GM12801 (cell line): ENCODE measurements around the gene SERINC5.

Source experiments
- CTCF ChIP-seq: IDR thresholded peaks from one replicate; pipeline ENCODE4 v1.5.1; 2011; ENCODE audit warnings: control low read depth; ENCODE audit not compliant: insufficient read length; ENCODE audit errors: extremely low read depth

Gene SERINC5

GRCh38 chr5:80250801-80251200 is 5.0 kb downstream of the SERINC5 start:
- no peak for TF ChIP-seq CTCF

DNA sequence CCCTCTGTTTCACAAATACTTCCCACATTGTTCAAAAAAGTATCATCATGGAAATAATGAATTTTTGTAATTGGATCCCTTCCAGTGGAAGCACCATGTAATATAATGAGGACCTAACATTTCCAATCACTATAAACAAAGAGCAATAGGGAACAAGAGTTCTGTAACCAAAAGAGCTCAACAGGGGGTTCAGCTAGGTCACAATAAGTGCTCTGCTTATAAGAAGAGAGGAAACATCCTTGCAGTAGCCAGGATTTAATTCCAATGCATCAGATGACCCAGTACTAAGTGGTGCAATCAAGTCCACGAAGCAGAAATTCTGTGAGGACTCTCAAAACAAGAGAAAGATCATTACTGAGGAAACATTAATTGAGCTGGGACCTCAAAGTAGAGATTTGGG is 5.9 kb downstream of the SERINC5 start:
- TF ChIP-seq CTCF: no peak

DNA sequence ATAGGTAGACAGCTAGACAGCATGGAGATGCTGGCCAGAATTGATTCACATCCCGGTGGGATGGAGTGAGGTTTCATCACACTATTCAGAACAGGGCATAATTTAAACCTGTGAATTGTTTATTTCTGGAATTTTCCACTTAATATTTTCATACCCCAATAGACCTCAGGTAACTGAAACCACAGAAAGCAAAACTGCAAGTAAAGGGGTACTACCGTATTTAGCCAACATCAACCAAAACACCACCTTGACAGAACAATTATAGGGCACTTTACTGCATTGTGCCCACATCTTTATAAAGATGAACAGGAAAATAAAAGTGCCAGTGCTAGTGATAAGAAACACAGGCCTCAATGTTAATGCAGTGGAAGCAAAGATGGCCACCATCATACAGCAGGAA is 7.5 kb downstream of the SERINC5 start:
- TF ChIP-seq CTCF: no peak

DNA sequence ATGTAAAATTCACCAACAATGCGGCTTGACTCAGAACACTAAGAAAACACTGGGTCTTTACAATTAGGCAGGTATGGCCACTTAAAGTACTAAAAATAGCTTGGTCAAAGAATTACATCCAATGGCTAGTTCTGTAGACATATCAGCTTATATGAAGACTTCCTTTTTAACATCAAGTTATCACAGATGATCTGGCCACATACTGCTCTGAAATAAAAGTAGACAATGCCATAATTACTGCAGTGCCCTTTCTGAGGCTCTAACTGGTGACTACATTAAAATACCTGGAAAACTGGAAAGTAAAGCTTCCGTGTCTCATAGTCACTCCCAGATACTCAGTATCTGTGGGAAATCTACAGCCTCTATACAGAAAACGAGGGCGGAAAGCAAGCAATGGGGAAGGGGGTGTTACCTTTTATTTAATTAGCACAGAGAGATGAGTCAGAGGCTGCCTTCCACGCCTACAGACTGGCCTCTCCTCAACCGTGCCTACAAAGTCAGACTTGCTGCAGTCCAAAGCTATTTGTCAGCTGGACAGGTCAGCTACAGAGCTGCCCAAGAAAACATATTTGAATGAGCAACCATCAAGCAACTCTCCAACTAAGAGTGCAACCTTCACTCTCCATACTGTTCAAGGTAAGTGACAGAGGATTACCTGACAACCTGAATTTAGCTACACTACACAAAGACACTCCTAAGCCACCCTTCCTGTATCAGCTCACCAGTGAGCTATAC is 8.7 kb downstream of the SERINC5 start:
- no peak for TF ChIP-seq CTCF

DNA sequence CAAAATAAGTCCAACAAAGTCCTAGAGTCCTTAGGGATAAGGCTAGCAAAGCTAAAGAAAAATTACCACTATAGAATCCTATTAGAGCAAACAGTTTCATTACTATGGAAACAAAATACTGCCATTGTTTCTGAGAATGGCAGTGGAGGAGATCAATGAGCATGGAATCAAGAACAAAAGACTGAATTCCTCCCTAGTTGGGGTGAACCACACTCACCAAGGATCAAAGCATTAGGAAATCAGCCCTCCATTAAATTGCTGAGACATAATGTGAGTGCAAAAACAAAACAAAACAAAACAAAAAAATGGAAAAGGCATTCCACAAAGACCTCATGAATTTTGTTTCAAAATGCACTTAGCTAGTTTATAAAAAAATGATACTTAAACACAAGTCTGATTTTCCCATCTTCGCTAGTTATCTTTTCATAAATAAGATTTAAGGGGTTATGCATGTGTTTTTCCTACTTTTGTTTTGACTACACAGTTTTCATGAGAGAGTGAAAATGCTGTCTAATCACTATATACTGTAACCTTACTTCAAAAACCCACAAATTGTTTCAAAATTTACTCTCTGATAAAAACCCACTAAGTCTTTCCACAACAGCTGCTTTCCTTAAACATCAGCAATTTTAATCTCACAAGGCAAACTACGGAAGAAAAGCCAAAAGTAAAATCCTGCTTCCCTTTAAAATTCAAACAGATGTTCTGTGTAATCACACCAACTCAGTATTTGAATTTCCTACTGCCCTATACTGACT is 9.7 kb downstream of the SERINC5 start:
- TF ChIP-seq CTCF: no peak

DNA sequence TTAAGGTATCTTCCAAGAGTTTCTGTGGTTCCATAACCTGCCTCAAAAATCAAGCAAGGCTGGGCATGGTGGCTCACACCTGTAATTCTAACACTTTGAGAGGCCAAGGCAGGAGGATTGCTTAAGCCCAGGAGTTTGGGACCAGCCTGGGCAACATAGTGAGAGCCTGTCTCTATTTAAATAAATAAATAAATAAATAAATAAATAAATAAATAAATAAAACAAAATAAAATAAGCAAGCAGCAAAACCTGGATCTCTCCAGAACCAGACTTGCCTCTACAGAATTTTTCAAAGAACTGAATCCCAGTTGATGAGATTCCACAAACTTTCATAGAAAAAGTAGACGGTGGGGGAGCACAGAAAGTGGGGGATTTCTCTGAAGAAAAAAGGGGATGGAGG is 12.3 kb downstream of the SERINC5 start:
- TF ChIP-seq CTCF: no peak

DNA sequence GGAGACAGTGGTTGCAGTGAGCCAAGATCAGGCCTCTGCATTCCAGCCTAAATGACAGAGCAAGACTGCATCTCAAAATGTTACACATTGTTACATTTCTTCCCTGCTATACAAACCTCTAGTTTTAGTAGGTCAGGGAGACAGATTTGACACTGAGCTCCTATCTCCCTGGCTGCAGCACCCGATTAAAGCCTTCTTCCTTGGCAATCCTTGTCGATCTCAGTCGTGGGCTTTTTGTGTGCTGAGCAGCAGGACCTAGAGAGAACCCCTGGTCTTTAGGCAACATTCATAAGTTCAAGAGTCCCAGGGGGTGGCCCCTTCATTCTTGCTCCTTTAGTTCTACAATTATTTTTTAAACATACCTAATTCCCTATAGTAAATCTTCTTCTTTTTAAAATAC is 13.0 kb downstream of the SERINC5 start:
- TF ChIP-seq CTCF: no peak
